Peyer's patch (tissue), 4 donors: ENCODE measurements around the gene CSRNP3. TPM values are rescaled to one million over a fixed set of nuclear protein-coding genes. Genes with fewer than 3 reads are reported as not detected.

Experiments used
- DNase-seq, 3 donors: peaks; one replicate each; pipeline ENCODE4 v3.0.0-alpha.2; 2017 to 2019
- H3K27ac ChIP-seq, 4 donors: fragments of 200-600 bp; sonication (generic); one replicate each; pipeline ENCODE4 v1.5.1; 2016 to 2019
- H3K27me3 ChIP-seq, 2 donors: fragments of 200-600 bp; sonication (generic); one replicate each; pipeline ENCODE4 v1.5.1; 2019
- H3K36me3 ChIP-seq, 3 donors: fragments of 200-600 bp; sonication (generic); one replicate each; pipeline ENCODE4 v1.5.1; 2016 to 2019
- H3K4me1 ChIP-seq, 4 donors: fragments of 200-600 bp; sonication (generic); one replicate each; pipeline ENCODE4 v1.5.1; 2016 to 2019
- H3K4me3 ChIP-seq, 4 donors: fragments of 200-600 bp; sonication (generic); 1 replicate in 3 of 4; 2 replicates in 1 of 4; pipeline ENCODE4 v1.5.1; 2016 to 2019; ENCODE audit warnings: mild to moderate bottlenecking in 1 of 4
- H3K9me3 ChIP-seq, 4 donors: fragments of 200-600 bp; sonication (generic); one replicate each; pipeline ENCODE4 v1.5.1; 2016 to 2019; ENCODE audit warnings: mild to moderate bottlenecking in 1 of 4
- POLR2A ChIP-seq, 2 donors: fragments of 450-650 bp; IDR thresholded peaks; one replicate each; pipeline ENCODE4 v1.5.1; 2017; ENCODE audit warnings: antibody characterized with exemption in 2 of 2, mild to moderate bottlenecking in 2 of 2, moderate library complexity in 2 of 2
- total RNA-seq, 4 donors: library from RNA; depleted of rRNA; stranded (reverse); fragments of >200 nt; gene quantifications; one replicate each; pipeline ENCODE4 v1.1.0, GENCODE V29; 2016
- TF ChIP-seq, protein P1 (sequence below), 6 experiments: fragments of 450-650 bp in 4 of 6; fragments of 200-600 bp in 2 of 6; sonication (generic) in 1 of 6; IDR thresholded peaks; one replicate each; pipeline ENCODE4 v1.5.1; 2017 to 2019; ENCODE audit warnings: antibody characterized with exemption in 6 of 6, mild to moderate bottlenecking in 3 of 6, moderate library complexity in 1 of 6

CSRNP3 gene
- total RNA-seq, 4 donors from 2014 or later, result 1.6 to 10.5 (median 4.4) TPM

DNA sequence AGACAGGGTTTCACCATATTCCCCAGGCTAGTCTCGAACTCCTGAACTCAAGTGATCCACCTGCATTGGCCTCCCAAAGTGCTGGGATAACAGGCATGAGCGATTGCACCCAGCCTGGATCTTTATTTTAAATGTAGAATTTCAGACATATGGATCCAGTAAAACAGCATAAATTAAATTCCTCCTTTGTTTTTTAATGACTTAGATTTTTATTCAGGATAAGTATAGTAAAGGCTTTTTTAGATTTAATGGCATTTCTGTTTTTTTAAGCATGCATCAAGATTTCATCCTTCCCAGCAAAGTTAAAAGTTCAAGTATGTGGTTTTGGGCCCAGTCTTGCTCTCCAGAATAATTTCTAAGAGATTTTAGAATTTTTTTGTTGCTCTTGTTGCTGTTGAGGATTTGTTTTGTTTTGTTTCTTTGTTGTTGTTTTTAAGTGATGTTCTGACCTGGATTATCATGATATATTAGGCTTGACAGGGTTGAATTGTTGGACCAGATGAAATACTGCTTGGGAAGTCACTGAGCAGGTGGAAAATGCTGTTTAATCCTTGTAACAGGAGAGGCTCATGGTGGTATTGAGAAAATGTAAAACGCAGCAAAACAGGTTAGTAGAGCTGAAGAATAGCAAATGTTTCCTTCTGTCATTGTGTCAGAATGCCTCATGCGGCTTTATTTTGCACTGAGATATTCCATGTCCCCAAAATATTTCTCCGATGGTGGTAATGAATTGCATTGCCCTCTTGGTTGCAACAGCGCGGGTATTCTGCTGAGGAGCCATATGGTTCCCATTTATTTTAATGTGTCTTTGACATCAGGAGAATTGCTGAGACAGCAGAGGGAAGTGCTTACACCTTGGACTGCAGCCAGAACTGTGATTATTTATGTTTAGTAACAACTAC is 176.7 kb downstream of the CSRNP3 start:
- Histone ChIP-seq H3K4me3 (no peak overlapping the region), H3K4me1 (no peaks in the 10 kb centered on the region), H3K9me3 (no peaks in the 10 kb centered on the region), H3K36me3 (no peaks in the 10 kb centered on the region), H3K27ac (no peak overlapping the region), H3K27me3 (no peaks in the 10 kb centered on the region)
- TF ChIP-seq POLR2A (IDR thresholded peaks at IDR 0.05), result no peak
- TF ChIP-seq, protein P1, sequence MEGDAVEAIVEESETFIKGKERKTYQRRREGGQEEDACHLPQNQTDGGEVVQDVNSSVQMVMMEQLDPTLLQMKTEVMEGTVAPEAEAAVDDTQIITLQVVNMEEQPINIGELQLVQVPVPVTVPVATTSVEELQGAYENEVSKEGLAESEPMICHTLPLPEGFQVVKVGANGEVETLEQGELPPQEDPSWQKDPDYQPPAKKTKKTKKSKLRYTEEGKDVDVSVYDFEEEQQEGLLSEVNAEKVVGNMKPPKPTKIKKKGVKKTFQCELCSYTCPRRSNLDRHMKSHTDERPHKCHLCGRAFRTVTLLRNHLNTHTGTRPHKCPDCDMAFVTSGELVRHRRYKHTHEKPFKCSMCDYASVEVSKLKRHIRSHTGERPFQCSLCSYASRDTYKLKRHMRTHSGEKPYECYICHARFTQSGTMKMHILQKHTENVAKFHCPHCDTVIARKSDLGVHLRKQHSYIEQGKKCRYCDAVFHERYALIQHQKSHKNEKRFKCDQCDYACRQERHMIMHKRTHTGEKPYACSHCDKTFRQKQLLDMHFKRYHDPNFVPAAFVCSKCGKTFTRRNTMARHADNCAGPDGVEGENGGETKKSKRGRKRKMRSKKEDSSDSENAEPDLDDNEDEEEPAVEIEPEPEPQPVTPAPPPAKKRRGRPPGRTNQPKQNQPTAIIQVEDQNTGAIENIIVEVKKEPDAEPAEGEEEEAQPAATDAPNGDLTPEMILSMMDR (IDR thresholded peaks at IDR 0.05), result no peak
- no peak for DNase-seq

DNA sequence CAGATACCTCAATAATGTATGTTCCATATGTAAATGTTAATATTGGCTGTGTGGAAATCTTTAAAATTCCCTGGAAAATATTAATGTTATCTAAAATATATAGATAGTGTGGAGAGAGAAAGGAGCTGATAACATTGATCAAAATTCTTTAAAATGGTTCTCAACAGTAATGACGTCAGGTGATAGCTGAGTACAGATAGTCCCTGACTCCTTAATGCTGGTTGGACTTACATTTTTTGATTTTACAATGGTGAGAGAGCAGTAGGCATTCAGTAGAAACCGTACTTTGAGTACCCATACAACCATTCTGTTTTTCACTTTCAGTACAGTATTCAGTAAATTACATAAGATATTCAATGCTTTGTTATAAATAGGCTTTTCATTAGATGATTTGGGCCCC is 177.9 kb downstream of the CSRNP3 start:
- no peaks in the 10 kb centered on the region for H3K36me3 ChIP-seq
- no peak overlapping the region for H3K4me3 ChIP-seq
- TF ChIP-seq, protein P1 (IDR thresholded peaks at IDR 0.05), result no peak
- no peak for TF ChIP-seq POLR2A (IDR thresholded peaks at IDR 0.05)
- DNase-seq, result no peak
- H3K9me3 ChIP-seq, result no peaks in the 10 kb centered on the region
- no peaks in the 10 kb centered on the region for H3K27me3 ChIP-seq
- no peaks in the 10 kb centered on the region for H3K4me1 ChIP-seq
- no peak overlapping the region for H3K27ac ChIP-seq

DNA sequence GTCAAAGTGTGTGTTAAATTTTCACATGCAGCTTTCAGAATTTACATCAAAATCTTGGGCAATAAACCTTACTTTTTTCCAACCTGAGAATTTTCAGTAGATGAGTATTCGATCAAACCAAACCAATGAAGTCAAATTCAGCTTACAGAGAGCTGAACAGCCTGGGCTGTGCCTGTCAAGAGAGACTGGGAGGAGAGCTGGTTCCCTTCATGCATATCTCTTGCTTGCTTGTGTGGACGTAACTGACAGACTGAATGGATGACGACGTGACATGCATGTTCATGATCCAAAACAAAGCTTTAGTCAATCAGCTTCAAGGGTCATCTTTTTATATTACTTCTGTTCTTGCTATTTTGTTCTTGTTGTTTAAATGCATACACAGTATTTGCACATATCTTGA is 179.3 kb downstream of the CSRNP3 start:
- H3K36me3 ChIP-seq, result no peaks in the 10 kb centered on the region
- DNase-seq, result no peak

DNA sequence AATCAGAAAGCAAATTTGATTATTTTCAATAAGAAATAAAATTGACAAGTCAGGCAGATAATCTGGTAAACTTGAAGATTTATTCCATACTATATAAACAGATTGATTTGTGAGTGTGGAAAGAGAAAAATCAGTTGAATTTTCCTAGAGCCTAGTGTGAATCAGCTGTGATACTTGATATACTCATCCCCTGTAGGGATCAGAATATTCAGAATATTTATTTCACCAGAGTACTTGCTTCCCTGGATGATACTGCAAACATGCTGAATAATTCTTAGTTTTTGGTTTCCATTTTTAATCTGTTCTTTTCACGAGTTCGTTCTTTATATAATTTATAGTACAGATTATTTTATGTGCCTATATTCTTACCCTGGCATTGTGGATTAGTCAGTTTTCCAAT is 181.7 kb downstream of the CSRNP3 start:
- TF ChIP-seq POLR2A (IDR thresholded peaks at IDR 0.05), result no peak
- TF ChIP-seq, protein P1 (IDR thresholded peaks at IDR 0.05), result no peak
- no peaks in the 10 kb centered on the region for H3K27me3 ChIP-seq
- H3K9me3 ChIP-seq, result no peaks in the 10 kb centered on the region
- H3K4me1 ChIP-seq, result no peaks in the 10 kb centered on the region
- no peaks in the 10 kb centered on the region for H3K36me3 ChIP-seq
- no peak overlapping the region for H3K4me3 ChIP-seq
- H3K27ac ChIP-seq, result no peak overlapping the region
- no peak for DNase-seq

More for the DNA sequence above, 179.3 kb downstream of the CSRNP3 start:
- TF ChIP-seq, protein P1 (IDR thresholded peaks at IDR 0.05), result no peak
- H3K4me1 ChIP-seq, result no peaks in the 10 kb centered on the region
- H3K27me3 ChIP-seq, result no peaks in the 10 kb centered on the region
- no peak overlapping the region for H3K27ac ChIP-seq
- H3K4me3 ChIP-seq, result no peak overlapping the region
- H3K9me3 ChIP-seq, result no peaks in the 10 kb centered on the region

DNA sequence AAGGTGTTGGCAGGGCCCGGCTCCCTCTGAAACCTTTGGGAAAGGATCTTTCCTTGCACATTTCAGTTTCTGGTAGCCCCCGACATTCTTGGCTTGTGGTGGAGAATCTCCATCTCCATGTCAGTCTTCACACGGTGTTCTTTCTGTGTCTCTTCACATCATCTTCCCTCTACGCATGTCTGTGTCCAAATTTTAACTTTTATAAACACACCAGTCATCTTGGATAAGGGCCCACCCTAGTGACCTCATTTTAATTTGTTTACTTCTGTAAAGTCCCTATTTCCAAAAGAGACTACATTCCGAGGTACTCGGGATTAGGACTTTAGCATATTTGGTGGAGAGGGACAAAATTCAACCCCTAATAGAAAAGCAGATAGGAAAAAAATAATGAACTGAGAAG is 186.2 kb downstream of the CSRNP3 start:
- Histone ChIP-seq H3K4me3 (no peak overlapping the region), H3K27ac (peak overlapping the region in 3 of 4 donors; percentile 10 to 31 (median 24)), H3K9me3 (no peaks in the 10 kb centered on the region), H3K27me3 (no peaks in the 10 kb centered on the region), H3K36me3 (no peaks in the 10 kb centered on the region), H3K4me1 (no peaks in the 10 kb centered on the region)
- TF ChIP-seq, protein P1 (IDR thresholded peaks at IDR 0.05), result no peak
- TF ChIP-seq POLR2A (IDR thresholded peaks at IDR 0.05), result no peak
- DNase-seq, result no peak
